Kidney (tissue), 14 donors: ENCODE results near the gene HIPK2. TPM values are rescaled to one million over a fixed set of nuclear protein-coding genes. Genes with fewer than 3 reads are reported as not detected.

Experiments
- DNase-seq, 5 donors: peaks; one replicate each; pipeline ENCODE4 v3.0.0-alpha.2; 2013 to 2020
- FAIRE-seq: peaks from 2 replicates; lab custom pipeline; 2012; peaks lifted over from hg19 to GRCh38; lab: Jason Lieb, UNC
- H3K27ac ChIP-seq, 2 donors: one replicate each; pipeline ENCODE4 v1.7.0; 2013; ENCODE audit warnings: low read depth in 2 of 2, low read length in 2 of 2, inconsistent platforms in 1 of 2
- H3K27me3 ChIP-seq: one replicate; pipeline ENCODE4 v1.7.1; 2013; ENCODE audit warnings: low read length, inconsistent platforms; ENCODE audit not compliant: control insufficient read depth, insufficient read depth
- H3K36me3 ChIP-seq, 3 donors: one replicate each; pipeline versions ENCODE4 v1.7.0 to v1.7.1; 2013; ENCODE audit warnings: low read length in 3 of 3, control low read depth in 1 of 3, inconsistent platforms in 1 of 3; ENCODE audit not compliant: insufficient read depth in 3 of 3, control insufficient read depth in 2 of 3
- H3K4me1 ChIP-seq, 3 donors: one replicate each; pipeline versions ENCODE4 v1.7.0 to v1.7.1; 2013; ENCODE audit warnings: low read length in 3 of 3, inconsistent platforms in 1 of 3, low read depth in 1 of 3; ENCODE audit not compliant: control insufficient read depth in 2 of 3, insufficient read depth in 2 of 3
- H3K4me3 ChIP-seq, 3 donors: one replicate each; pipeline versions ENCODE4 v1.7.0 to v1.8.1; 2013; ENCODE audit warnings: low read length in 3 of 3, control low read depth in 1 of 3, inconsistent platforms in 1 of 3
- H3K9ac ChIP-seq, 3 donors: one replicate each; pipeline versions ENCODE4 v1.7.0 to v1.7.1; 2013; ENCODE audit warnings: low read length in 3 of 3, control low read depth in 1 of 3, inconsistent platforms in 1 of 3
- H3K9me3 ChIP-seq, 3 donors: one replicate each; pipeline versions ENCODE4 v1.7.0 to v1.7.1; 2013; ENCODE audit warnings: low read length in 3 of 3, control low read depth in 1 of 3, inconsistent platforms in 1 of 3; ENCODE audit not compliant: control insufficient read depth in 2 of 3, insufficient read depth in 1 of 3
- CTCF ChIP-seq: IDR thresholded peaks from 3 replicates; pipeline ENCODE4 v1.5.1; 2012; ENCODE audit warnings: mild to moderate bottlenecking, moderate library complexity, borderline replicate concordance; ENCODE audit not compliant: insufficient read depth; ENCODE audit errors: extremely low read depth
- intact Hi-C: fragments of 100-400 bp; cut with DNase I; formaldehyde crosslinking; loops from one replicate; pipeline ENCODE4 v1.11.1; 2022
- polyA plus RNA-seq: library from polyadenylated mRNA; stranded (reverse); fragments of 350-450 nt; fragmentation: Illumina TruSeq; extraction: RNeasy Lipid Tissue Mini Kit (QIAGEN cat#74804); gene quantifications from one replicate; pipeline ENCODE4 v1.2.3, GENCODE V29; 2014; ENCODE audit warnings: low read depth, low replicate concordance; ENCODE audit not compliant: insufficient read depth
- total RNA-seq: library from RNA; stranded (reverse); fragmentation: NEBNext Ultra II Directional; extraction: Animal tissue kit (Norgen Biotek cat#: 25700); gene quantifications from one replicate; pipeline ENCODE4 v1.2.1, GENCODE V29; 2021
- donor health status: control.
- donor health status: control.
- donor health status: control.
- donor health status: control.
- donor health status: control.
- donor health status: DM: yes; HTN: yes; CAD: no.
- donor health status: Normal renal cell carcinoma (clear cell type).

HIPK2 gene
- total and polyA plus RNA-seq, 2 donors from 2014 or later: 9.6 to 153 TPM

- TF ChIP-seq CTCF: no peak
- Histone ChIP-seq H3K27ac (no peak overlapping the region), H3K9me3 (no peaks in the 10 kb centered on the region), H3K4me3 (no peak overlapping the region), H3K4me1 (peaks cover 0 to 5% (median 0%) of the 10 kb centered on the region in 3 donors), H3K36me3 (no peaks in the 10 kb centered on the region), H3K27me3 (no peaks in the 10 kb centered on the region), H3K9ac (no peak overlapping the region)
- intact Hi-C loops: no loop called here
- FAIRE-seq (no peak), DNase-seq (no peak)
These were observed 42.3 kb upstream of the HIPK2 start for GRCh38 chr7:139820089-139820488.

GRCh38 chr7:139817249-139817648, 39.5 kb upstream of the HIPK2 start:
- Histone ChIP-seq H3K4me3 (no peak overlapping the region), H3K9ac (no peak overlapping the region), H3K4me1 (no peaks in the 10 kb centered on the region), H3K9me3 (no peaks in the 10 kb centered on the region), H3K36me3 (no peaks in the 10 kb centered on the region), H3K27me3 (no peaks in the 10 kb centered on the region), H3K27ac (no peak overlapping the region)
- FAIRE-seq: no peak
- no peak for DNase-seq
- TF ChIP-seq CTCF: no peak
- intact Hi-C loops: no loop called here

- no peak overlapping the region for H3K9ac ChIP-seq
- FAIRE-seq (no peak), DNase-seq (no peak)
- TF ChIP-seq CTCF: no peak
- H3K4me3 ChIP-seq: no peak overlapping the region
- no peaks in the 10 kb centered on the region for H3K36me3 ChIP-seq
- no peaks in the 10 kb centered on the region for H3K27me3 ChIP-seq
- no peaks in the 10 kb centered on the region for H3K4me1 ChIP-seq
- H3K27ac ChIP-seq: no peak overlapping the region
- intact Hi-C loops: no loop called here
- no peaks in the 10 kb centered on the region for H3K9me3 ChIP-seq
These were observed 35.9 kb upstream of the HIPK2 start for GRCh38 chr7:139813689-139814088.

GRCh38 chr7:139813151-139813550, 35.4 kb upstream of the HIPK2 start:
- FAIRE-seq: no peak
- H3K4me3 ChIP-seq: no peak overlapping the region
- no peaks in the 10 kb centered on the region for H3K9me3 ChIP-seq

More at GRCh38 chr7:139813151-139813550, 35.4 kb upstream of the HIPK2 start:
- H3K9ac ChIP-seq: no peak overlapping the region
- H3K27me3 ChIP-seq: no peaks in the 10 kb centered on the region
- DNase-seq: no peak
- intact Hi-C loops: no loop called here
- H3K4me1 ChIP-seq: no peaks in the 10 kb centered on the region
- H3K27ac ChIP-seq: no peak overlapping the region
- no peak for TF ChIP-seq CTCF
- H3K36me3 ChIP-seq: no peaks in the 10 kb centered on the region
